ENCODE data around the gene CNOT6L. TPM values are rescaled to one million over a fixed set of nuclear protein-coding genes. Genes with fewer than 3 reads are reported as not detected.

The CNOT6L gene
- polyA plus RNA-seq, 1 of the 3 experiments (the other 2 are of a cell fraction): 2.8 TPM

- 0 out of 2 replicates have a peak, but pooled peaks cover 8% of the 10 kb centered on the region for H3K27me3 ChIP-seq (ENCODE audit: insufficient read depth)
- no peak overlapping the region for H3K4me3 ChIP-seq (ENCODE audit: low read depth in 2 of 2, low read length in 1 of 2)
- POLR2A ChIA-PET: no interaction called here
- no peaks in the 10 kb centered on the region for H3K9me3 ChIP-seq
- H3K9me2 ChIP-seq: no peaks in the 10 kb centered on the region
- no peaks in the 10 kb centered on the region for H3F3A ChIP-seq (replicated peaks; ENCODE audit: insufficient read depth)
- H3K79me2 ChIP-seq (ENCODE audit: insufficient read depth): no peaks in the 10 kb centered on the region
- no peak overlapping the region for H3K9ac ChIP-seq
- H2AFZ ChIP-seq (ENCODE audit: low read depth): no peak overlapping the region
- H3K4me2 ChIP-seq: no peak overlapping the region
- no peaks in the 10 kb centered on the region for H3K4me1 ChIP-seq (ENCODE audit: control insufficient read depth in 1 of 2, insufficient read depth in 2 of 2, low read depth in 1 of 2, low read length in 1 of 2)
- H3K27ac ChIP-seq (ENCODE audit: low read depth in 2 of 2, low read length in 1 of 2): no peak overlapping the region; a peak in 1 of 4 replicates
- CTCF ChIA-PET: no interaction called here
- H4K20me1 ChIP-seq (ENCODE audit: insufficient read depth): no peaks in the 10 kb centered on the region
- peak; percentile 21 for DNase-seq
- WGBS (ENCODE audit: low lambda C conversion rate): 44% methylated on average over 2 of the region's 2 CpGs
- H3K36me3 ChIP-seq (replicated peaks in 1 of 2; ENCODE audit: control insufficient read depth in 1 of 2, insufficient read depth in 2 of 2, low read length in 1 of 2): no peaks in the 10 kb centered on the region
- TF ChIP-seq TEAD4 (IDR thresholded peaks at IDR 0.05; ENCODE audit: borderline replicate concordance, insufficient read depth) (no peak), JUND (IDR thresholded peaks at IDR 0.05) (no peak), MXI1 (IDR thresholded peaks at IDR 0.05; ENCODE audit: low read depth, low read length) (no peak), POLR2AphosphoS5 (IDR thresholded peaks at IDR 0.05; ENCODE audit: low read depth, low read length) (no peak)
- TF ChIP-seq, protein P1, sequence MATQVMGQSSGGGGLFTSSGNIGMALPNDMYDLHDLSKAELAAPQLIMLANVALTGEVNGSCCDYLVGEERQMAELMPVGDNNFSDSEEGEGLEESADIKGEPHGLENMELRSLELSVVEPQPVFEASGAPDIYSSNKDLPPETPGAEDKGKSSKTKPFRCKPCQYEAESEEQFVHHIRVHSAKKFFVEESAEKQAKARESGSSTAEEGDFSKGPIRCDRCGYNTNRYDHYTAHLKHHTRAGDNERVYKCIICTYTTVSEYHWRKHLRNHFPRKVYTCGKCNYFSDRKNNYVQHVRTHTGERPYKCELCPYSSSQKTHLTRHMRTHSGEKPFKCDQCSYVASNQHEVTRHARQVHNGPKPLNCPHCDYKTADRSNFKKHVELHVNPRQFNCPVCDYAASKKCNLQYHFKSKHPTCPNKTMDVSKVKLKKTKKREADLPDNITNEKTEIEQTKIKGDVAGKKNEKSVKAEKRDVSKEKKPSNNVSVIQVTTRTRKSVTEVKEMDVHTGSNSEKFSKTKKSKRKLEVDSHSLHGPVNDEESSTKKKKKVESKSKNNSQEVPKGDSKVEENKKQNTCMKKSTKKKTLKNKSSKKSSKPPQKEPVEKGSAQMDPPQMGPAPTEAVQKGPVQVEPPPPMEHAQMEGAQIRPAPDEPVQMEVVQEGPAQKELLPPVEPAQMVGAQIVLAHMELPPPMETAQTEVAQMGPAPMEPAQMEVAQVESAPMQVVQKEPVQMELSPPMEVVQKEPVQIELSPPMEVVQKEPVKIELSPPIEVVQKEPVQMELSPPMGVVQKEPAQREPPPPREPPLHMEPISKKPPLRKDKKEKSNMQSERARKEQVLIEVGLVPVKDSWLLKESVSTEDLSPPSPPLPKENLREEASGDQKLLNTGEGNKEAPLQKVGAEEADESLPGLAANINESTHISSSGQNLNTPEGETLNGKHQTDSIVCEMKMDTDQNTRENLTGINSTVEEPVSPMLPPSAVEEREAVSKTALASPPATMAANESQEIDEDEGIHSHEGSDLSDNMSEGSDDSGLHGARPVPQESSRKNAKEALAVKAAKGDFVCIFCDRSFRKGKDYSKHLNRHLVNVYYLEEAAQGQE (IDR thresholded peaks at IDR 0.05; ENCODE audit: low read depth, low read length): no peak
- TF ChIP-seq, protein P2, sequence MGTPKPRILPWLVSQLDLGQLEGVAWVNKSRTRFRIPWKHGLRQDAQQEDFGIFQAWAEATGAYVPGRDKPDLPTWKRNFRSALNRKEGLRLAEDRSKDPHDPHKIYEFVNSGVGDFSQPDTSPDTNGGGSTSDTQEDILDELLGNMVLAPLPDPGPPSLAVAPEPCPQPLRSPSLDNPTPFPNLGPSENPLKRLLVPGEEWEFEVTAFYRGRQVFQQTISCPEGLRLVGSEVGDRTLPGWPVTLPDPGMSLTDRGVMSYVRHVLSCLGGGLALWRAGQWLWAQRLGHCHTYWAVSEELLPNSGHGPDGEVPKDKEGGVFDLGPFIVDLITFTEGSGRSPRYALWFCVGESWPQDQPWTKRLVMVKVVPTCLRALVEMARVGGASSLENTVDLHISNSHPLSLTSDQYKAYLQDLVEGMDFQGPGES (IDR thresholded peaks at IDR 0.05; ENCODE audit: low read depth, low read length): no peak
Measured at GRCh38 chr4:77833126-77833724, 14.1 kb upstream of the CNOT6L start.

- Histone ChIP-seq H4K20me1 (ENCODE audit: insufficient read depth) (no peaks in the 10 kb centered on the region), H3K27ac (ENCODE audit: low read depth in 2 of 2, low read length in 1 of 2) (no peak overlapping the region), H3K9me2 (no peaks in the 10 kb centered on the region), H3K9me3 (no peaks in the 10 kb centered on the region), H2AFZ (ENCODE audit: low read depth) (no peak overlapping the region), H3K36me3 (replicated peaks in 1 of 2; ENCODE audit: control insufficient read depth in 1 of 2, insufficient read depth in 2 of 2, low read length in 1 of 2) (no peaks in the 10 kb centered on the region), H3K4me3 (ENCODE audit: low read depth in 2 of 2, low read length in 1 of 2) (no peak overlapping the region), H3K9ac (no peak overlapping the region), H3K27me3 (ENCODE audit: insufficient read depth) (no peaks in the 10 kb centered on the region; the same call in 1 of the 2 replicates), H3K4me2 (no peak overlapping the region), H3K4me1 (ENCODE audit: control insufficient read depth in 1 of 2, insufficient read depth in 2 of 2, low read depth in 1 of 2, low read length in 1 of 2) (no peaks in the 10 kb centered on the region), H3K79me2 (ENCODE audit: insufficient read depth) (no peaks in the 10 kb centered on the region), H3F3A (replicated peaks; ENCODE audit: insufficient read depth) (no peaks in the 10 kb centered on the region)
- DNase-seq: no peak
- ChIA-PET CTCF (interaction anchor here (1.0 kb wide), 1 partner anchor 35 kb away, joined by 3 read pairs; no protein-coding TSS in a partner anchor), POLR2A (no interaction called here)
- TF ChIP-seq NFIC (IDR thresholded peaks at IDR 0.05; ENCODE audit: borderline replicate concordance): no peak
- no peak for TF ChIP-seq EZH2phosphoT487 (IDR thresholded peaks at IDR 0.05; ENCODE audit: borderline replicate concordance, low read depth)
- no peak for TF ChIP-seq NRF1 (IDR thresholded peaks at IDR 0.05; ENCODE audit: low read depth, low read length)
- TF ChIP-seq, protein P1 (IDR thresholded peaks at IDR 0.05; ENCODE audit: low read depth, low read length): no peak
- TF ChIP-seq, protein P3, sequence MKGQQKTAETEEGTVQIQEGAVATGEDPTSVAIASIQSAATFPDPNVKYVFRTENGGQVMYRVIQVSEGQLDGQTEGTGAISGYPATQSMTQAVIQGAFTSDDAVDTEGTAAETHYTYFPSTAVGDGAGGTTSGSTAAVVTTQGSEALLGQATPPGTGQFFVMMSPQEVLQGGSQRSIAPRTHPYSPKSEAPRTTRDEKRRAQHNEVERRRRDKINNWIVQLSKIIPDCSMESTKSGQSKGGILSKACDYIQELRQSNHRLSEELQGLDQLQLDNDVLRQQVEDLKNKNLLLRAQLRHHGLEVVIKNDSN (IDR thresholded peaks at IDR 0.05; ENCODE audit: borderline replicate concordance, low read depth): no peak
- TF ChIP-seq MXI1 (IDR thresholded peaks at IDR 0.05; ENCODE audit: low read depth, low read length): no peak
- no peak for TF ChIP-seq JUND (IDR thresholded peaks at IDR 0.05)
- no peak for TF ChIP-seq GATA2 (CRISPR knock-in tag; IDR thresholded peaks at IDR 0.05)
- no peak for TF ChIP-seq EP300 (IDR thresholded peaks at IDR 0.05; ENCODE audit: borderline replicate concordance in 1 of 2, low read depth in 1 of 2, low read length in 1 of 2)
- no peak for TF ChIP-seq TCF12 (IDR thresholded peaks at IDR 0.05)
- no peak for TF ChIP-seq USF2 (IDR thresholded peaks at IDR 0.05; ENCODE audit: borderline replicate concordance, low read depth, low read length)
- no peak for TF ChIP-seq RFX5 (IDR thresholded peaks at IDR 0.05; ENCODE audit: low read length)
- TF ChIP-seq RAD21 (IDR thresholded peaks at IDR 0.05; ENCODE audit: low read length): no peak
- no peak for TF ChIP-seq RXRA (IDR thresholded peaks at IDR 0.05; ENCODE audit: borderline replicate concordance, low read depth)
Measured at GRCh38 chr4:77827343-77827742, 8.2 kb upstream of the CNOT6L start.
